Measurements from ENCODE around the gene RNF7.

DNA sequence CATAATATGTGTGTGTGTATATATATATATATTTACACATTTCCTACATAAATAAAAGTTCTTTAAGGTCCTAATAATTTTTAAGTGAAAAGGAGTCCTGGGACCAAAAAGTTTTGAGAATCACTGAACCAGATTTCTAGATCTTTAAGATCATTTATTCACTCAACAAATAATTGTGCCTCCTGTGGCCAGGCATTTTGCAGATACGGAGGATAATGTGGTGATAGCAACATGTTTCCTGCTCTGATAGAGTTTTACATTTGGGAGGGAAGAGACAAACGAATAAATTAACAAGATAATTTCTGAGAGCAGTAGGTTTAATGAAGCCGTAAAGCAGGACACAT lies 448 bp upstream of the RNF7 start:
- TF ChIP-seq, protein P1, sequence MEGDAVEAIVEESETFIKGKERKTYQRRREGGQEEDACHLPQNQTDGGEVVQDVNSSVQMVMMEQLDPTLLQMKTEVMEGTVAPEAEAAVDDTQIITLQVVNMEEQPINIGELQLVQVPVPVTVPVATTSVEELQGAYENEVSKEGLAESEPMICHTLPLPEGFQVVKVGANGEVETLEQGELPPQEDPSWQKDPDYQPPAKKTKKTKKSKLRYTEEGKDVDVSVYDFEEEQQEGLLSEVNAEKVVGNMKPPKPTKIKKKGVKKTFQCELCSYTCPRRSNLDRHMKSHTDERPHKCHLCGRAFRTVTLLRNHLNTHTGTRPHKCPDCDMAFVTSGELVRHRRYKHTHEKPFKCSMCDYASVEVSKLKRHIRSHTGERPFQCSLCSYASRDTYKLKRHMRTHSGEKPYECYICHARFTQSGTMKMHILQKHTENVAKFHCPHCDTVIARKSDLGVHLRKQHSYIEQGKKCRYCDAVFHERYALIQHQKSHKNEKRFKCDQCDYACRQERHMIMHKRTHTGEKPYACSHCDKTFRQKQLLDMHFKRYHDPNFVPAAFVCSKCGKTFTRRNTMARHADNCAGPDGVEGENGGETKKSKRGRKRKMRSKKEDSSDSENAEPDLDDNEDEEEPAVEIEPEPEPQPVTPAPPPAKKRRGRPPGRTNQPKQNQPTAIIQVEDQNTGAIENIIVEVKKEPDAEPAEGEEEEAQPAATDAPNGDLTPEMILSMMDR (IDR thresholded peaks at IDR 0.05), result no peak
- no peak for TF ChIP-seq POLR2A (IDR thresholded peaks at IDR 0.05)
